Suppressor macrophage treated with lipopolysaccharide for 4 hours (primary cell): Measurements from ENCODE around the gene CD99.
A peak's percentile ranks its signal among the peaks of the same experiment; 100 is the strongest.
"Not testable (repeated sequence)": the region's sequence is repeated elsewhere in the genome, so short reads cannot be mapped to it uniquely, and the experiment has no call there.

ENCODE experiments used
- DNase-seq: peaks from one replicate; pipeline ENCODE4 v3.0.0-alpha.2; 2020

Gene CD99

GRCh38 chrX:2690856-2691542 lies at the start of gene CD99:
TSS of gene CD99 (plus strand) at chrX:2691295. CDS start at chrX:2691361, 66 bp downstream.
- DNase-seq: peak; percentile 88

GRCh38 chrX:2642146-2642545 lies 48.9 kb upstream of the CD99 start:
- no peak for DNase-seq

GRCh38 chrX:2642791-2643190 lies 48.3 kb upstream of the CD99 start:
- no peak for DNase-seq

GRCh38 chrX:2643880-2644279 lies 47.2 kb upstream of the CD99 start:
- DNase-seq: peak; percentile 28

- DNase-seq: no peak
These were observed 45.5 kb upstream of the CD99 start for GRCh38 chrX:2645563-2645962.

GRCh38 chrX:2647627-2648026 lies 43.5 kb upstream of the CD99 start:
- no peak for DNase-seq

- DNase-seq: no peak
These were observed 41.1 kb upstream of the CD99 start for GRCh38 chrX:2650037-2650436.

- DNase-seq: no peak
These were observed 40.2 kb upstream of the CD99 start for GRCh38 chrX:2650865-2651264.

- no peak for DNase-seq
These were observed 39.0 kb upstream of the CD99 start for GRCh38 chrX:2652106-2652505.

GRCh38 chrX:2654436-2655340 lies 36.4 kb upstream of the CD99 start:
- DNase-seq: no peak

GRCh38 chrX:2656257-2656836 lies 34.7 kb upstream of the CD99 start:
- DNase-seq: no peak

- no peak for DNase-seq
These were observed 33.5 kb upstream of the CD99 start for GRCh38 chrX:2657532-2658113.

- DNase-seq: peak; percentile 40
These were observed 32.4 kb upstream of the CD99 start for GRCh38 chrX:2658585-2659292.

GRCh38 chrX:2662586-2662985 lies 28.5 kb upstream of the CD99 start:
- no peak for DNase-seq

- no peak for DNase-seq
These were observed 26.6 kb upstream of the CD99 start for GRCh38 chrX:2664502-2664901.

GRCh38 chrX:2665387-2666304 lies 25.4 kb upstream of the CD99 start:
- no peak for DNase-seq

- DNase-seq: no peak
These were observed 24.6 kb upstream of the CD99 start for GRCh38 chrX:2666491-2666890.

GRCh38 chrX:2670978-2671377 lies 20.1 kb upstream of the CD99 start:
- no peak for DNase-seq

- DNase-seq: no peak
These were observed 19.0 kb upstream of the CD99 start for GRCh38 chrX:2672084-2672483.

- no peak for DNase-seq
These were observed 17.5 kb upstream of the CD99 start for GRCh38 chrX:2673611-2674010.

- DNase-seq: not testable (repeated sequence)
These were observed 15.4 kb upstream of the CD99 start for GRCh38 chrX:2675657-2676200.
